HCT116 (cell line): ENCODE measurements around the gene TMX3. TPM values are rescaled to one million over a fixed set of nuclear protein-coding genes. Genes with fewer than 3 reads are reported as not detected.

Experiments
- ATAC-seq: fragments of 200-7000 bp; cut with Tn5 transposase; 2 replicates; pipeline ENCODE4 v1.9.1; 2020; ENCODE audit warnings: mild to moderate bottlenecking, moderate library complexity
- BruUV-seq: library from RNA; stranded (reverse); fragments of 400-500 nt; replicated peaks from 2 replicates; lab custom pipeline; 2021; lab: Mats Ljungman, UMichigan
- CTCF ChIA-PET: fragments of 300-600 bp; sonication (Branson Sonifier 250); formaldehyde crosslinking; loops from one replicate; lab custom pipeline; 2021; ENCODE audit warnings: antibody characterized with exemption; lab: Charles Lee
- POLR2A ChIA-PET: fragments of 300-600, 350-600 bp; sonication (Branson Sonifier 250); formaldehyde crosslinking; loops from one replicate; lab custom pipeline; 2021; ENCODE audit warnings: antibody characterized with exemption; lab: Charles Lee
- RAD21 ChIA-PET, 2 experiments: fragments of 300-600 bp; sonication (Branson Sonifier 250); formaldehyde crosslinking; loops; one replicate each; lab custom pipeline; 2023; ENCODE audit warnings: low total read pairs in 2 of 2; ENCODE audit not compliant: uncharacterized antibody in 2 of 2, unreplicated experiment in 2 of 2, low non-redundant PET in 1 of 2; lab: Charles Lee
- DNase-seq: peaks from one replicate; pipeline ENCODE4 v3.0.0-alpha.2; 2010; ENCODE audit warnings: low read depth, low spot score
- H2AFZ ChIP-seq: fragments of 200-600 bp; shearing (Covaris generic), sonication (generic); 2 replicates; pipeline ENCODE4 v1.6.1; 2017; ENCODE audit warnings: low read depth, mixed run types, mixed read lengths, antibody characterized with exemption, low read length; ENCODE audit not compliant: poor library complexity, severe bottlenecking
- H3K27ac ChIP-seq: 2 replicates; pipeline ENCODE4 v1.5.1; 2012; ENCODE audit warnings: low read depth, low read length
- H3K27me3 ChIP-seq: fragments of 200-600 bp; sonication (generic); 2 replicates; pipeline ENCODE4 v1.6.1; 2016; ENCODE audit warnings: mixed run types, low read length, mixed read lengths; ENCODE audit not compliant: insufficient read depth
- H3K36me3 ChIP-seq, 2 experiments: fragments of 200-500 bp in 1 of 2; fragments of 200-600 bp in 1 of 2; sonication (Bioruptor generic) in 1 of 2; sonication (generic) in 1 of 2; 2 replicates each; pipeline versions ENCODE4 v1.5.1 to v1.6.1; 2014 to 2016; ENCODE audit warnings: low read length in 2 of 2, inconsistent platforms in 1 of 2, mixed read lengths in 1 of 2, mixed run types in 1 of 2; ENCODE audit not compliant: insufficient read depth in 2 of 2, control insufficient read depth in 1 of 2
- H3K4me1 ChIP-seq, 2 experiments: fragments of 200-600 bp in 1 of 2; sonication (generic) in 1 of 2; 2 replicates each; pipeline versions ENCODE4 v1.5.1 to v1.6.1; 2012 to 2017; ENCODE audit warnings: low read length in 2 of 2, inconsistent platforms in 1 of 2, mild to moderate bottlenecking in 1 of 2, mixed read lengths in 1 of 2, mixed run types in 1 of 2, moderate library complexity in 1 of 2; ENCODE audit not compliant: insufficient read depth in 2 of 2, control insufficient read depth in 1 of 2
- H3K4me2 ChIP-seq: fragments of 200-600 bp; sonication (generic); 2 replicates; pipeline ENCODE4 v1.6.1; 2017; ENCODE audit warnings: mixed run types, low read length, mixed read lengths
- H3K4me3 ChIP-seq, 2 experiments: fragments of 200-600 bp in 1 of 2; sonication (generic) in 1 of 2; replicated peaks in 1 of 2; 2 replicates each; pipeline ENCODE4 v1.5.1; 2011 to 2016; ENCODE audit warnings: low read length in 2 of 2, control low read depth in 1 of 2, low read depth in 1 of 2, mild to moderate bottlenecking in 1 of 2, mixed read lengths in 1 of 2, mixed run types in 1 of 2
- H3K79me2 ChIP-seq: fragments of 200-600 bp; sonication (generic); 2 replicates; pipeline ENCODE4 v1.6.1; 2017; ENCODE audit warnings: mild to moderate bottlenecking, mixed run types, low read length, moderate library complexity, mixed read lengths; ENCODE audit not compliant: insufficient read depth
- H3K9ac ChIP-seq: fragments of 200-600 bp; sonication (generic); 2 replicates; pipeline ENCODE4 v1.6.1; 2016; ENCODE audit warnings: low read length, mixed read lengths
- H3K9me2 ChIP-seq: fragments of 200-600 bp; sonication (generic), shearing (Covaris generic); 2 replicates; pipeline ENCODE4 v1.6.1; 2017; ENCODE audit warnings: mixed run types, mild to moderate bottlenecking, moderate library complexity; ENCODE audit not compliant: insufficient read depth
- H3K9me3 ChIP-seq, 2 experiments: fragments of 200-500 bp in 1 of 2; fragments of 200-600 bp in 1 of 2; sonication (Bioruptor generic) in 1 of 2; sonication (generic) in 1 of 2; 2 replicates each; pipeline ENCODE4 v1.6.1; 2014 to 2017; ENCODE audit warnings: low read length in 2 of 2, mixed read lengths in 2 of 2, inconsistent platforms in 1 of 2, low read depth in 1 of 2, mild to moderate bottlenecking in 1 of 2, mixed run types in 1 of 2, moderate library complexity in 1 of 2; ENCODE audit not compliant: control insufficient read depth in 1 of 2, insufficient read depth in 1 of 2
- H4K20me1 ChIP-seq: fragments of 200-600 bp; sonication (generic), shearing (Covaris generic); 2 replicates; pipeline ENCODE4 v1.6.1; 2017; ENCODE audit warnings: mixed run types, mild to moderate bottlenecking, moderate library complexity; ENCODE audit not compliant: insufficient read depth
- CBX3 ChIP-seq: IDR thresholded peaks from 2 replicates; pipeline ENCODE4 v1.6.1; 2012; ENCODE audit warnings: low read depth
- EGR1 ChIP-seq: IDR thresholded peaks from 2 replicates; pipeline ENCODE4 v1.6.1; 2012; ENCODE audit warnings: low read depth
- EZH2 ChIP-seq: fragments of 200-600 bp; sonication (generic); IDR thresholded peaks from 2 replicates; pipeline ENCODE4 v1.6.1; 2017; ENCODE audit warnings: antibody characterized with exemption, mixed run types
- EZH2phosphoT487 ChIP-seq: fragments of 200-600 bp; IDR thresholded peaks from 2 replicates; pipeline ENCODE4 v1.6.1; 2018; ENCODE audit warnings: antibody characterized with exemption, borderline replicate concordance
- JUND ChIP-seq: IDR thresholded peaks from 2 replicates; pipeline ENCODE4 v1.6.1; 2012
- POLR2A ChIP-seq: IDR thresholded peaks from 2 replicates; pipeline ENCODE4 v1.7.0; 2011; ENCODE audit warnings: borderline replicate concordance; ENCODE audit not compliant: insufficient read depth, insufficient read length; ENCODE audit errors: extremely low read depth
- POLR2AphosphoS5 ChIP-seq: IDR thresholded peaks from 2 replicates; pipeline ENCODE4 v1.6.1; 2011; ENCODE audit warnings: mild to moderate bottlenecking, low read depth, low read length, moderate library complexity
- RAD21 ChIP-seq: IDR thresholded peaks from 2 replicates; pipeline ENCODE4 v1.6.1; 2012; ENCODE audit warnings: low read depth, mild to moderate bottlenecking
- REST ChIP-seq: IDR thresholded peaks from 2 replicates; pipeline ENCODE4 v1.6.1; 2012; ENCODE audit warnings: low read depth
- SP1 ChIP-seq: IDR thresholded peaks from 2 replicates; pipeline ENCODE4 v1.6.1; 2012; ENCODE audit warnings: low read depth
- SRF ChIP-seq: IDR thresholded peaks from 2 replicates; pipeline ENCODE4 v1.6.1; 2012; ENCODE audit warnings: low read depth
- TCF7L2 ChIP-seq: IDR thresholded peaks from 2 replicates; pipeline ENCODE4 v1.7.0; 2011; ENCODE audit warnings: borderline replicate concordance, inconsistent platforms; ENCODE audit not compliant: insufficient read depth, insufficient read length; ENCODE audit errors: extremely low read depth
- YY1 ChIP-seq: IDR thresholded peaks from 2 replicates; pipeline ENCODE4 v1.6.1; 2011; ENCODE audit warnings: low read length, low read depth, moderate library complexity, mild to moderate bottlenecking; ENCODE audit not compliant: insufficient replicate concordance; ENCODE audit errors: extremely low read depth
- ZFX ChIP-seq: fragments of 450-650 bp; IDR thresholded peaks from 2 replicates; pipeline ENCODE4 v1.6.1; 2017
- ZNF274 ChIP-seq: fragments of 200-500 bp; sonication (Bioruptor generic); IDR thresholded peaks from 2 replicates; pipeline ENCODE4 v1.6.1; 2014; ENCODE audit warnings: mild to moderate bottlenecking, low read depth, low read length, inconsistent platforms
- intact Hi-C: fragments of 100-400 bp; cut with micrococcal nuclease; formaldehyde crosslinking; loops from 2 replicates; pipeline ENCODE4 v1.10.0; 2022
- total RNA-seq: library from RNA; stranded (reverse); gene quantifications from one replicate; pipeline ENCODE4 v1.2.1, GENCODE V29; 2021; ENCODE audit not compliant: unreplicated experiment
- TF ChIP-seq, protein P1 (sequence below): IDR thresholded peaks from 2 replicates; pipeline ENCODE4 v1.6.1; 2012

TMX3 gene
- total RNA-seq, 1 experiment from 2014 or later: 39.6 TPM

DNA sequence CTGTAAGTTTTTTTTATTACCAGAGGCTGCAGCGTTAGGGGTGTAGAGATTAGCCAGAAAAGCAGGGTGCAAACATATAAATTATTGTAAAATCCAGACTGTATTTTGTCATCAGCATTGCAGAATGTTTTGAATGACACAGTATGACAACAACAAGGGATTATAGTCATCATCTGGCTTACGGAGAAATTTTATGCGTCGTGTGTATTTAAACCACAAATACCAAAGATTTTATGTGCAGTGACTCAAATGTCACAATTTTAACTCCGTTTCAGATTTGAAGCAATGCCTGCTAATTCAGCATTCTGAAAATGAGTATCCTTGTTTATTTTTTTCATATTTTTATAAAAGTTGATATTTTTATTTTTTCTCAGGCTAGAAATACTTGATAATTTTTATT is 19.4 kb upstream of the TMX3 start:
- H3K27me3 ChIP-seq: no peaks in the 10 kb centered on the region
- H3K27ac ChIP-seq: no peak overlapping the region
- no peaks in the 10 kb centered on the region for H3K79me2 ChIP-seq
- no peaks in the 10 kb centered on the region for H3K9me2 ChIP-seq
- no peaks in the 10 kb centered on the region for H3K36me3 ChIP-seq
- BruUV-seq: no TSS peak
- no peaks in the 10 kb centered on the region for H4K20me1 ChIP-seq
- no peak overlapping the region for H3K9ac ChIP-seq
- no peak overlapping the region for H3K4me2 ChIP-seq
- TF ChIP-seq YY1 (no peak), EZH2phosphoT487 (no peak), SRF (no peak), ZNF274 (no peak), POLR2AphosphoS5 (no peak), TCF7L2 (no peak), SP1 (no peak), EGR1 (no peak), JUND (no peak), CBX3 (no peak), REST (no peak), EZH2 (no peak), ZFX (no peak), POLR2A (no peak), RAD21 (no peak)
- TF ChIP-seq, protein P1, sequence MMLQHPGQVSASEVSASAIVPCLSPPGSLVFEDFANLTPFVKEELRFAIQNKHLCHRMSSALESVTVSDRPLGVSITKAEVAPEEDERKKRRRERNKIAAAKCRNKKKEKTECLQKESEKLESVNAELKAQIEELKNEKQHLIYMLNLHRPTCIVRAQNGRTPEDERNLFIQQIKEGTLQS: no peak
- TF ChIP-seq, all 23 proteins: peak for 0
- H3K4me1 ChIP-seq: no peaks in the 10 kb centered on the region
- H3K9me3 ChIP-seq: no peaks in the 10 kb centered on the region
- ChIA-PET RAD21 (no interaction called here), POLR2A (no interaction called here), CTCF (no interaction called here)
- H3K4me3 ChIP-seq: no peak overlapping the region
- no peak for ATAC-seq
- no peak overlapping the region for H2AFZ ChIP-seq
- intact Hi-C loops: loop anchor here (10.0 kb wide), 1 partner anchor 1350 kb away; no protein-coding TSS in a partner anchor
- DNase-seq: no peak
